ENCODE measurements around the gene POLN.

POLN gene

DNA sequence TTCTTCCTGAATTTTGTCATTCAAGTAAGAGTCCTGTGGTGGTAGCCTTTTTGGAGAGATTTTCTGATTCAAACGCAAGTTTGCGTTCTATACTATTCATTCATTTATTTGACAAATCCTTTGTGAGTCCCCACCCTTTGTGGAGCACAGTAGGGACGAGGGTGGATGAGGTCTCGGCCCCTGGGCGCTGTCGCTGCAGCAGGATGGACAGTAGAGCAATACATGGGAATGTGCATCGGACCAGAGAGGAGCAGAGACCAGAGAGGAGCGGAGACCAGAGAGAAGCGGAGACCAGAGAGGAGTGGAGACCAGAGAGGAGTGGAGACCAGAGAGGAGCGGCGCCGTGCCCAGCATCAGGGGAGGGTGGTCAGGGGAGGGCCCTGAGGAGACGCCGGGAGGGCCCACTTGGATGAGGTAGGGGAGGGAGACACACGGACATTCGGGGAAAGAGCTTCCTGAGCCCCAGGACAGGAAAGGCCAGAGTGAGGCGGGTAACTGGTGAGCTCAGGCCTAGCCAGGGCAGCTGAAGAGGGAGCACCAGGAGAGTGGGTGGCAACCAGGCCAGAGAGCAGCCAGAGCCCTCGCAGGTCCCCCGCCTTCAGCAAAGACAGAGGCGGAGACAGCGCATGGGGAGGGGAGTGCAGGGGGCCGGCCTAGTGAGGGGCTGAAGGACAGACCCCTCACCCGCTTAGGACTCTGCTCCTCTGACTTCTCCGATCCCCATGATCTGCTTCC lies 115.4 kb downstream of the POLN start:
- TF ChIP-seq TAF1 (IDR thresholded peaks at IDR 0.05; ENCODE audit: borderline replicate concordance, insufficient read depth, low read length) (no peak), FOXP2 (optimal IDR thresholded peaks at IDR 0.05; ENCODE audit: borderline replicate concordance, extremely low read depth, extremely low read length, insufficient read depth) (no peak), POLR2AphosphoS5 (IDR thresholded peaks at IDR 0.05; ENCODE audit: low read depth, low read length) (no peak), SIN3A (IDR thresholded peaks at IDR 0.05; ENCODE audit: borderline replicate concordance, insufficient read depth, low read length) (no peak)
- TF ChIP-seq, protein P1, sequence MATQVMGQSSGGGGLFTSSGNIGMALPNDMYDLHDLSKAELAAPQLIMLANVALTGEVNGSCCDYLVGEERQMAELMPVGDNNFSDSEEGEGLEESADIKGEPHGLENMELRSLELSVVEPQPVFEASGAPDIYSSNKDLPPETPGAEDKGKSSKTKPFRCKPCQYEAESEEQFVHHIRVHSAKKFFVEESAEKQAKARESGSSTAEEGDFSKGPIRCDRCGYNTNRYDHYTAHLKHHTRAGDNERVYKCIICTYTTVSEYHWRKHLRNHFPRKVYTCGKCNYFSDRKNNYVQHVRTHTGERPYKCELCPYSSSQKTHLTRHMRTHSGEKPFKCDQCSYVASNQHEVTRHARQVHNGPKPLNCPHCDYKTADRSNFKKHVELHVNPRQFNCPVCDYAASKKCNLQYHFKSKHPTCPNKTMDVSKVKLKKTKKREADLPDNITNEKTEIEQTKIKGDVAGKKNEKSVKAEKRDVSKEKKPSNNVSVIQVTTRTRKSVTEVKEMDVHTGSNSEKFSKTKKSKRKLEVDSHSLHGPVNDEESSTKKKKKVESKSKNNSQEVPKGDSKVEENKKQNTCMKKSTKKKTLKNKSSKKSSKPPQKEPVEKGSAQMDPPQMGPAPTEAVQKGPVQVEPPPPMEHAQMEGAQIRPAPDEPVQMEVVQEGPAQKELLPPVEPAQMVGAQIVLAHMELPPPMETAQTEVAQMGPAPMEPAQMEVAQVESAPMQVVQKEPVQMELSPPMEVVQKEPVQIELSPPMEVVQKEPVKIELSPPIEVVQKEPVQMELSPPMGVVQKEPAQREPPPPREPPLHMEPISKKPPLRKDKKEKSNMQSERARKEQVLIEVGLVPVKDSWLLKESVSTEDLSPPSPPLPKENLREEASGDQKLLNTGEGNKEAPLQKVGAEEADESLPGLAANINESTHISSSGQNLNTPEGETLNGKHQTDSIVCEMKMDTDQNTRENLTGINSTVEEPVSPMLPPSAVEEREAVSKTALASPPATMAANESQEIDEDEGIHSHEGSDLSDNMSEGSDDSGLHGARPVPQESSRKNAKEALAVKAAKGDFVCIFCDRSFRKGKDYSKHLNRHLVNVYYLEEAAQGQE (IDR thresholded peaks at IDR 0.05; ENCODE audit: insufficient read depth in 1 of 2, low read depth in 2 of 2, low read length in 2 of 2), result no peak

- TF ChIP-seq POLR2AphosphoS5 (IDR thresholded peaks at IDR 0.05; ENCODE audit: low read depth, low read length) (no peak), SIN3A (IDR thresholded peaks at IDR 0.05; ENCODE audit: borderline replicate concordance, insufficient read depth, low read length) (no peak), FOXP2 (optimal IDR thresholded peaks at IDR 0.05; ENCODE audit: borderline replicate concordance, extremely low read depth, extremely low read length, insufficient read depth) (no peak), TAF1 (IDR thresholded peaks at IDR 0.05; ENCODE audit: borderline replicate concordance, insufficient read depth, low read length) (no peak)
- TF ChIP-seq, protein P1 (IDR thresholded peaks at IDR 0.05; ENCODE audit: insufficient read depth in 1 of 2, low read depth in 2 of 2, low read length in 2 of 2), result no peak
Observed at GRCh38 chr4:2125831-2126230, 116.1 kb downstream of the POLN start.

- TF ChIP-seq, protein P1 (IDR thresholded peaks at IDR 0.05; ENCODE audit: insufficient read depth in 1 of 2, low read depth in 2 of 2, low read length in 2 of 2), result no peak
- no peak for TF ChIP-seq TAF1 (IDR thresholded peaks at IDR 0.05; ENCODE audit: borderline replicate concordance, insufficient read depth, low read length)
- TF ChIP-seq POLR2AphosphoS5 (IDR thresholded peaks at IDR 0.05; ENCODE audit: low read depth, low read length), result no peak
- no peak for TF ChIP-seq FOXP2 (optimal IDR thresholded peaks at IDR 0.05; ENCODE audit: borderline replicate concordance, extremely low read depth, extremely low read length, insufficient read depth)
- no peak for TF ChIP-seq SIN3A (IDR thresholded peaks at IDR 0.05; ENCODE audit: borderline replicate concordance, insufficient read depth, low read length)
Observed at GRCh38 chr4:2125023-2125422, 116.9 kb downstream of the POLN start.

DNA sequence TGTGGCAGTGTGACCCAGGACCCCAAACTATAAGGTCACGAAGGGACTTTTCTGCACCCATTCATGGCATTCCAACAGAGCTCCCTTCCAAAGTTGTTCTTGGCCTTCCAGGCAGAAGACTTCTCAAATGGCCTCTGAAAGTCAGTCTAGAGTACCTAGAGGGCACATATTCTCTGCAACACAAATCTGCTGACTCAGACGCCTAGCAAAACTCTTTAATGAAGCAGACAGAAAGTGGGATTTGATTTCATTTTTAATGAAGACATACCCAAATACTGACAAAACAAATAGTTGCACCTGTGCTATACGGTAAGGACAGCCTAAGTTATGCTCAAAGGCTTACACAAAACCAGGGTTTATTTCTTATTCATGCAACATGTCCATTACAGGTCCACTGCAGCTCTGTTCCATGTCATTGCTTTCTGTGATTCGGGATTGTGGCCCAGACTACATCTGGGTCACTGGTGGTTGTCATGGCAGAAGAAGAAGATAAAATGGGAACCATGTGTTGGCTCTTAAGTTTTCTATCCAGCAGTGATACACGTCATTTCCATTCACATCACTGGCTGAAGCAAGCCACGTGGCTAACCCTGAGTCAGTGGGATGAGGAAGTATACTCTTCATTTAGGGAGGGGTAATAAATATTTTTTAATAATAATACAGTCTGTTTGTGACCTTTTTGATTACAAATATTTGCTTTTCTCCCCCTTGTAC lies 125.1 kb downstream of the POLN start:
- no peak for TF ChIP-seq FOXP2 (optimal IDR thresholded peaks at IDR 0.05; ENCODE audit: borderline replicate concordance, extremely low read depth, extremely low read length, insufficient read depth)
- no peak for TF ChIP-seq TAF1 (IDR thresholded peaks at IDR 0.05; ENCODE audit: borderline replicate concordance, insufficient read depth, low read length)
- no peak for TF ChIP-seq POLR2AphosphoS5 (IDR thresholded peaks at IDR 0.05; ENCODE audit: low read depth, low read length)
- TF ChIP-seq, protein P1 (IDR thresholded peaks at IDR 0.05; ENCODE audit: insufficient read depth in 1 of 2, low read depth in 2 of 2, low read length in 2 of 2), result no peak
- no peak for TF ChIP-seq SIN3A (IDR thresholded peaks at IDR 0.05; ENCODE audit: borderline replicate concordance, insufficient read depth, low read length)
